IPS-20b (cell line): ENCODE measurements around the gene RMND5A.

Experiments
- H3K27ac ChIP-seq: one replicate; pipeline ENCODE4 v1.5.1; 2013; ENCODE audit warnings: low read length
- H3K27me3 ChIP-seq: 2 replicates; pipeline ENCODE4 v1.6.1; 2013; ENCODE audit warnings: mild to moderate bottlenecking, low read length, inconsistent platforms; ENCODE audit not compliant: insufficient read depth
- H3K36me3 ChIP-seq: 2 replicates; pipeline ENCODE4 v1.6.1; 2013; ENCODE audit warnings: low read depth, mild to moderate bottlenecking, inconsistent platforms, low read length, moderate library complexity; ENCODE audit not compliant: insufficient read depth
- H3K4me1 ChIP-seq: 2 replicates; pipeline ENCODE4 v1.6.1; 2013; ENCODE audit warnings: mild to moderate bottlenecking, control low read depth, inconsistent platforms, low read length, moderate library complexity; ENCODE audit not compliant: insufficient read depth
- H3K4me3 ChIP-seq: 2 replicates; pipeline ENCODE4 v1.5.1; 2013; ENCODE audit warnings: mild to moderate bottlenecking, low read length, inconsistent platforms
- H3K9ac ChIP-seq: 2 replicates; pipeline ENCODE4 v1.6.1; 2013; ENCODE audit warnings: low read depth, mild to moderate bottlenecking, inconsistent platforms, low read length, moderate library complexity
- H3K9me3 ChIP-seq: 2 replicates; pipeline ENCODE4 v1.6.1; 2013; ENCODE audit warnings: mild to moderate bottlenecking, low read depth, low read length, inconsistent platforms; ENCODE audit not compliant: insufficient read depth

RMND5A gene

DNA sequence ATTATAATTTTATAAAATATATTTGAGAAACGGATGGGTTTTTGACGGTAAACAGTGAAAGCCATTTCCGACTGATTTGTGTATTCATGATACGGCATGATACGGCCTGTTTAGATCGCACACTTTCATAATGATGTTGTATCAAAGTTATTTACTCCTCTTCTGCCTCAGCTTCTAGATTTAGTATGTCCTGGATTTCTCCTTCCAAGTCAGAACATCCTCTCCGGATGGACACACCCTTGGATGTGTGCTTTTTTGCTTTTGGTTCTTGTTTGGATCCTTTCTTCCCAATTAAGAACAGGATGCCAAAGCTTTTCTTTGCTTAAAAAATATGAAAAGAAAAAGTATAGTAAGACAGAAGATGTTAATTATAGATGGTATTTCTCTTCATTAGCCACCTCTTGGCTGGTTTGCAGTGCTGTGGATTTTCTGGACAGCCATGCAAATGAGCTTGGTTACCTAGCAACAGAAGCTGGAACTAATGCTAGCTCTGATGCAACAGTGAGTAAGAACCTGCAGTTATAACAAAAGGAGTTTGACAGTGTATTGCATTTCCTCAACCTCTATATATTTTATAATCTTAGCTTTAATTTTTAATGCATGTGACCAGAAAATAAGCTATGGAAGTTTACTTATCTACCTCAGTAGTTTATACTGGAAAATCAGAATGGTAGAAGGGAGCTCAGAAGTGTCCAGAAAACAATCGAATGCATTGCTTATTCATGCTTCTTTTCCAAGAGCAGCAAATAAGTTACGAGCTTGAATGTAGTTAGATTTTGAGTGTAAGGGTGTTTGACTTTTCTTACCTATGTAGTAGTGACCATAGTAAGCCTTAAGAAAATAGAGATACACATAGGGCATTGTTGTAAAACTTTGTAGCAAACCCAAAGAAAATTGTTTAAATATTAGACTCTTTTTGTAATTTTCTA lies 27.9 kb downstream of the RMND5A start:
- Histone ChIP-seq H3K36me3 (peaks cover 39% of the 10 kb centered on the region), H3K9me3 (peaks cover 12% of the 10 kb centered on the region; the same call in 1 of the 2 replicates), H3K9ac (no peak overlapping the region), H3K4me3 (no peak overlapping the region), H3K27me3 (no peaks in the 10 kb centered on the region), H3K27ac (no peak overlapping the region), H3K4me1 (peaks cover 11% of the 10 kb centered on the region; the same call in 1 of the 2 replicates)

DNA sequence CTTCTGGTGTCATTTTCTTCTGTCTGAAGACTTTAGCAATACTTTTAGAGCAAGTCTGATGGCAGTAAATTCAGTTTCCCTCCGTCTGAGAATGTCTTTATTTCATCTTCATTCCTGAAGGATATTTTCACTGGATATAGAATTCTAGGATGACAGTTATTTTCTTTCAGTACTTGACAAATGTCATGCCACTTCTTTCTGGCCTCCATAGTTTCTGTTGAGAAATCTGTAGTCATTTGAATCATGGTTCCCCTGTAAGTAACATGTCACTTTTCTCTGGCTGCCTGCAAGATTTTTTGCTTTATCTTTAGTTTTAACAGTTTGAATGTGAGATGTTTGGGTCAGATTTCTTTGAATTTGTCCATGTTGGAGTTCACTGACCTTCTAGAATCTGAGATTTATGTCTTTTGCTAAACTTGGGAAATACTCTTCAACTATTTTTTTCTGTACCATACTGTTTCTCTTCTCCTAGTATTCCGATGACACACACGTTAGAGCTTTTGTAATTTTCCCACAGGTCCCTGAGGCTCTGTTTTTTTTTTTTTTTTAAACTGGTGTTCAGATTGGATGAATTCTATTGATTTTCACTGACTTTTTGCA lies 30.2 kb downstream of the RMND5A start:
- peaks cover 47% of the 10 kb centered on the region for H3K36me3 ChIP-seq

GRCh38 chr2:86751778-86752177 lies 31.7 kb downstream of the RMND5A start:
- no peak overlapping the region for H3K4me3 ChIP-seq
- H3K27ac ChIP-seq, result no peak overlapping the region
- peaks cover 53% of the 10 kb centered on the region for H3K36me3 ChIP-seq
- peaks cover 11% of the 10 kb centered on the region; the same call in 1 of the 2 replicates for H3K4me1 ChIP-seq
- peaks cover 12% of the 10 kb centered on the region; the same call in 1 of the 2 replicates for H3K9me3 ChIP-seq
- H3K9ac ChIP-seq, result no peak overlapping the region
- H3K27me3 ChIP-seq, result no peaks in the 10 kb centered on the region

More for the DNA sequence above, 30.2 kb downstream of the RMND5A start:
- H3K9me3 ChIP-seq, result peaks cover 12% of the 10 kb centered on the region; the same call in 1 of the 2 replicates
- no peak overlapping the region for H3K27ac ChIP-seq
- no peaks in the 10 kb centered on the region for H3K27me3 ChIP-seq
- no peak overlapping the region for H3K9ac ChIP-seq
- H3K4me1 ChIP-seq, result peaks cover 11% of the 10 kb centered on the region; the same call in 1 of the 2 replicates
- no peak overlapping the region for H3K4me3 ChIP-seq

DNA sequence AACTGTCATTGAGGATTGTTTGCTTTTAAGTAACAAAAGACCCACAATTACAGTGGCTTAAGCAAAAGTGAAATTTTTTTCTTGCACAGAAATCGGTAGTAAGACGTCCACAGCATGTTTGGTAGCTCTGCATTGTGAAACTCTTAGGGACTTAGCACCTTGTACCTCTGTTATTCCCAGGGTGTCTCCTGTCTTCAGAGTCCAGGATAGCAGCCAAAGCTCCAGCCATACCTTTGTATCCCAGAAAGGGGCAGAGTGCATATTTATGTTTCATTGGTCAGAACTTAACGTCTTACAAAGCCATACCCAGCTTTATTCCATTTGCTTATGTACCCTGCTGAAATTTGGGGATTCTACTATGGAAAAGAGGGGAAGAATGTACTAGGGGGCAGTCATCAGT lies 32.8 kb downstream of the RMND5A start:
- H3K27me3 ChIP-seq, result no peaks in the 10 kb centered on the region
- H3K9me3 ChIP-seq, result peaks cover 12% of the 10 kb centered on the region; the same call in 1 of the 2 replicates
- no peak overlapping the region for H3K4me3 ChIP-seq
- H3K36me3 ChIP-seq, result peaks cover 50% of the 10 kb centered on the region
- H3K4me1 ChIP-seq, result peaks cover 7% of the 10 kb centered on the region; the same call in 1 of the 2 replicates
- no peak overlapping the region for H3K27ac ChIP-seq
- no peak overlapping the region for H3K9ac ChIP-seq

- no peak overlapping the region for H3K4me3 ChIP-seq
- H3K9ac ChIP-seq, result no peak overlapping the region
- no peak overlapping the region for H3K27ac ChIP-seq
- peaks cover 12% of the 10 kb centered on the region; the same call in 1 of the 2 replicates for H3K9me3 ChIP-seq
- 0 out of 2 replicates have a peak, but pooled peaks cover 3% of the 10 kb centered on the region for H3K4me1 ChIP-seq
- no peaks in the 10 kb centered on the region for H3K27me3 ChIP-seq
- peaks cover 50% of the 10 kb centered on the region for H3K36me3 ChIP-seq
Observed at GRCh38 chr2:86753606-86754005, 33.5 kb downstream of the RMND5A start.

GRCh38 chr2:86758405-86758804 lies 38.3 kb downstream of the RMND5A start:
- Histone ChIP-seq H3K9me3 (no peaks in the 10 kb centered on the region), H3K9ac (no peak overlapping the region), H3K4me3 (no peak overlapping the region), H3K4me1 (no peaks in the 10 kb centered on the region), H3K27me3 (no peaks in the 10 kb centered on the region), H3K36me3 (peaks cover 36% of the 10 kb centered on the region), H3K27ac (no peak overlapping the region)

DNA sequence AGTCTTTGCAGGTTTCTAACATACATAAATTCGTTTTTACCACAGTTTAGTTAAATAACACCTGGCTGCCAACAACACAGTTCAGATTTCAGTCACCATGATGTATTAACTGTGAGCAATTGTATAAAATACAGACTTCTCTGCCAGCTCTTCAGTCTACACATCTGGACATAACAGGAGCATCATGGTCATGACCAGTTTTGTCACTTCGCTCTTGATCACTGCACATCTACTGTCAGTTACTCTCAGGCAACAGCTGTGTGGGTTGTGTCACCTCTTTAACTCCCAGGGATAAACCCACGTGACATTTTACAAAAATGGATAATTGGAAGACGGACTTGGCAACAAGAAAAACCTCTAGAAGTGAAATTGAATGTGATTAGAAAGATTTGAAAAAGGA lies 40.3 kb downstream of the RMND5A start:
- no peak overlapping the region for H3K27ac ChIP-seq
- peaks cover 20% of the 10 kb centered on the region for H3K36me3 ChIP-seq
- H3K4me3 ChIP-seq, result no peak overlapping the region
- no peak overlapping the region for H3K9ac ChIP-seq
- H3K9me3 ChIP-seq, result no peaks in the 10 kb centered on the region
- no peaks in the 10 kb centered on the region for H3K4me1 ChIP-seq
- no peaks in the 10 kb centered on the region for H3K27me3 ChIP-seq

- Histone ChIP-seq H3K4me3 (no peak overlapping the region), H3K27ac (no peak overlapping the region), H3K9me3 (no peaks in the 10 kb centered on the region), H3K27me3 (no peaks in the 10 kb centered on the region), H3K36me3 (peaks cover 46% of the 10 kb centered on the region), H3K4me1 (no peaks in the 10 kb centered on the region), H3K9ac (no peak overlapping the region)
Observed at GRCh38 chr2:86764661-86765309, 44.7 kb downstream of the RMND5A start.

DNA sequence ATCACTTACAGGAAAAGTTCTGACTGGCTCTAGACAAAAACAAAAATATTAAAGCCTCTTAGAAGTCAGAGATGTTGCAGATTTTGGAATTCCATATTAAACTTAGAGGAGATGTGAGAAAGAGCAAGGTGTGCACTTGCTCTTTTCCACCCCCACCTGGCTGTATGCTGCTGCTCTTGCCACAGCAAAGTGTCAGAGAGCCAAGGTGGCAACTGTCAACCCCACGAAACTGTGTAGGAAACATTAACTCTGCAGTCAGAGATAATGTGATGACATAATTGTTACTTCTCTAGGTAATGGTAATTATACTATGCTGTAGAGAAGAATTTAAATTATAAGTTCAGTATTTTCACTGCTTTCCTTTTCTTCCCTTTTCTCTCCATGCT lies 45.2 kb downstream of the RMND5A start:
- H3K27ac ChIP-seq, result no peak overlapping the region
- H3K36me3 ChIP-seq, result peaks cover 49% of the 10 kb centered on the region
- H3K27me3 ChIP-seq, result no peaks in the 10 kb centered on the region
- no peaks in the 10 kb centered on the region for H3K4me1 ChIP-seq
- no peaks in the 10 kb centered on the region for H3K9me3 ChIP-seq
- H3K9ac ChIP-seq, result no peak overlapping the region
- H3K4me3 ChIP-seq, result no peak overlapping the region

GRCh38 chr2:86768189-86768949 lies 48.3 kb downstream of the RMND5A start:
- H3K9me3 ChIP-seq, result no peaks in the 10 kb centered on the region
- no peak overlapping the region for H3K4me3 ChIP-seq
- no peak overlapping the region for H3K9ac ChIP-seq
- peaks cover 72% of the 10 kb centered on the region for H3K36me3 ChIP-seq
- H3K27me3 ChIP-seq, result no peaks in the 10 kb centered on the region
- H3K27ac ChIP-seq, result no peak overlapping the region
- H3K4me1 ChIP-seq, result no peaks in the 10 kb centered on the region

DNA sequence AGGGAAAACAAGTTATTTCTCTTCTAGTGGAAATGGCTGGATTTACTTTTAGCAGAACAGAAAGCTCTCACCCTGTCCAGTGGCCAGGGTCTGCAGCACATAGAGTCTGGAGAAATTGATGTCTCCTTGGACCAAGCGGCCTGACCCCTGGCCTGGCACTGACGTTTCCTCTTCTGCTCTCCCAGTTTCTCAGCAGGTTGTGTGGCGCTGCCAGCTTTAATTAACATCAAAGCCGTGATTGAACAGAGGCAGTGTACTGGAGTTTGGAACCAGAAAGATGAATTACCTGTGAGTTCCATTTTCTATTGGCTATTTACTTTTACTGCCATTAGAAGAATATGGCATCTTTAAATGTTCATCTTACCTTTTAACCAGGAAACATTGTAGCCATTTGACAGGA lies 49.7 kb downstream of the RMND5A start:
- H3K4me3 ChIP-seq, result no peak overlapping the region
- peaks cover 86% of the 10 kb centered on the region for H3K36me3 ChIP-seq
- no peak overlapping the region for H3K9ac ChIP-seq
- no peaks in the 10 kb centered on the region for H3K27me3 ChIP-seq
- no peak overlapping the region for H3K27ac ChIP-seq
- peaks cover 4% of the 10 kb centered on the region; the same call in 1 of the 2 replicates for H3K4me1 ChIP-seq
- no peaks in the 10 kb centered on the region for H3K9me3 ChIP-seq
